Testis (tissue), 3 donors: ENCODE results near the gene INIP. TPM values are rescaled to one million over a fixed set of nuclear protein-coding genes. Genes with fewer than 3 reads are reported as not detected.

Experiments
- DNase-seq: peaks from one replicate; pipeline ENCODE4 v3.0.0-alpha.2; 2019
- H3K27ac ChIP-seq, 2 donors: fragments of 200-600 bp; sonication (generic); one replicate each; pipeline ENCODE4 v1.5.1; 2019
- H3K27me3 ChIP-seq: fragments of 200-600 bp; sonication (generic); one replicate; pipeline ENCODE4 v1.5.1; 2019
- H3K36me3 ChIP-seq: fragments of 200-600 bp; sonication (generic); one replicate; pipeline ENCODE4 v1.5.1; 2017; ENCODE audit warnings: low read depth; ENCODE audit errors: missing control alignments
- H3K4me1 ChIP-seq: fragments of 200-600 bp; sonication (generic); one replicate; pipeline ENCODE4 v1.5.1; 2019
- H3K4me3 ChIP-seq, 2 donors: fragments of 200-600 bp; sonication (generic); one replicate each; pipeline ENCODE4 v1.5.1; 2017 to 2019
- H3K9me3 ChIP-seq: fragments of 200-600 bp; sonication (generic); one replicate; pipeline ENCODE4 v1.5.1; 2017
- POLR2A ChIP-seq: fragments of 450-650 bp; IDR thresholded peaks from one replicate; pipeline ENCODE4 v1.6.1; 2017; ENCODE audit warnings: antibody characterized with exemption, mild to moderate bottlenecking, moderate library complexity
- WGBS, 2 donors: methylation state at CpG; one replicate each; pipeline ENCODE4 v1.1.5; 2018; 5-methylcytosine and 5-hydroxymethylcytosine counted together
- intact Hi-C: fragments of 100-400 bp; cut with DNase I; formaldehyde crosslinking; loops from one replicate; pipeline ENCODE4 v1.15.1; 2023; ENCODE audit warnings: low total_unique reads
- polyA plus RNA-seq: library from polyadenylated mRNA; stranded (reverse); fragments of 350-450 nt; fragmentation: Illumina TruSeq; extraction: RNeasy Lipid Tissue Mini Kit (QIAGEN cat#74804); gene quantifications from one replicate; pipeline ENCODE4 v1.2.3, GENCODE V29; 2014; ENCODE audit warnings: low read depth, low replicate concordance; ENCODE audit not compliant: insufficient read depth
- total RNA-seq, 2 donors: library from RNA; depleted of rRNA; stranded (reverse); fragments of >200 nt; gene quantifications; one replicate each; pipeline ENCODE4 v1.2.3, GENCODE V29; 2016
- TF ChIP-seq, protein P1 (sequence below), 3 experiments: fragments of 450-650 bp in 2 of 3; fragments of 200-600 bp in 1 of 3; sonication (generic) in 1 of 3; IDR thresholded peaks; one replicate each; pipeline ENCODE4 v1.5.1; 2016 to 2019; ENCODE audit warnings: antibody characterized with exemption in 3 of 3, mild to moderate bottlenecking in 2 of 3, moderate library complexity in 1 of 3

INIP gene
- total and polyA plus RNA-seq, 3 donors from 2014 or later: 16.1 to 21.7 (median 18.5) TPM

DNA sequence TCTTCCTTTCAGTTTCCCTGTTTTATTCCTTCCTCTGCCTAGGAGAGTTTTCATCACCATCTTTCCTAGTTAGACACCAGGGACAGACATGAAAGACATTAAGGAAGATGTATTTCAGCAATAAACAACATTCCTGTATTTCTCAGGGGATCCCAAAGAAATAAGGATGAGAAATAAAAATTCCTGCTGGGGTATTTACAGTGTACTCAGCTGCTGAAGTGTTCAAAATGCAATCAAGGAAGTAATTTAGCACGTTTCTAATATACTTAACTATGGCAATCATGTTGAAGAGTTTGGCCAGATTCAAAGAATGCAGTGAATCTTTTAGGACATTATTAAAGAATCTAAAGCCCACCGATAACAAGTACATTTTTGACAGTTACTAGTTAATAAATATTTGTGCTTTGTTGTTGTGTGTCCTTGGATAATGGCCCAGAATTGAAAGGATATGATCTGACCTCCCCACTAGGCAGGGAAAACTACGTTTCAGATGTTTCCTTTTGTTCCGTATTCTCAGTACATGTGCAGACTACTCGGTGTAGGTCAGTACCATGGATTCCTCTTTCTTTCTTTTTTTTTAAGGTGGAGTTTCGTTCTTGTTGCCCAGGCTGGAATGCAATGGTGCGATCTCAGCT is 46.8 kb downstream of the INIP start:
- 43% methylated on average over 7 of the region's 7 CpGs for whole genome bisulfite sequencing, 2 donors
- Histone ChIP-seq H3K4me1 (no peaks in the 10 kb centered on the region), H3K4me3 (no peak overlapping the region), H3K9me3 (no peaks in the 10 kb centered on the region), H3K27me3 (no peaks in the 10 kb centered on the region), H3K27ac (no peak overlapping the region), H3K36me3 (no peaks in the 10 kb centered on the region)
- DNase-seq: no peak
- intact Hi-C loops: no loop called here
- no peak for TF ChIP-seq POLR2A
- TF ChIP-seq, protein P1, sequence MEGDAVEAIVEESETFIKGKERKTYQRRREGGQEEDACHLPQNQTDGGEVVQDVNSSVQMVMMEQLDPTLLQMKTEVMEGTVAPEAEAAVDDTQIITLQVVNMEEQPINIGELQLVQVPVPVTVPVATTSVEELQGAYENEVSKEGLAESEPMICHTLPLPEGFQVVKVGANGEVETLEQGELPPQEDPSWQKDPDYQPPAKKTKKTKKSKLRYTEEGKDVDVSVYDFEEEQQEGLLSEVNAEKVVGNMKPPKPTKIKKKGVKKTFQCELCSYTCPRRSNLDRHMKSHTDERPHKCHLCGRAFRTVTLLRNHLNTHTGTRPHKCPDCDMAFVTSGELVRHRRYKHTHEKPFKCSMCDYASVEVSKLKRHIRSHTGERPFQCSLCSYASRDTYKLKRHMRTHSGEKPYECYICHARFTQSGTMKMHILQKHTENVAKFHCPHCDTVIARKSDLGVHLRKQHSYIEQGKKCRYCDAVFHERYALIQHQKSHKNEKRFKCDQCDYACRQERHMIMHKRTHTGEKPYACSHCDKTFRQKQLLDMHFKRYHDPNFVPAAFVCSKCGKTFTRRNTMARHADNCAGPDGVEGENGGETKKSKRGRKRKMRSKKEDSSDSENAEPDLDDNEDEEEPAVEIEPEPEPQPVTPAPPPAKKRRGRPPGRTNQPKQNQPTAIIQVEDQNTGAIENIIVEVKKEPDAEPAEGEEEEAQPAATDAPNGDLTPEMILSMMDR (IDR thresholded peaks at IDR 0.05): no peak

DNA sequence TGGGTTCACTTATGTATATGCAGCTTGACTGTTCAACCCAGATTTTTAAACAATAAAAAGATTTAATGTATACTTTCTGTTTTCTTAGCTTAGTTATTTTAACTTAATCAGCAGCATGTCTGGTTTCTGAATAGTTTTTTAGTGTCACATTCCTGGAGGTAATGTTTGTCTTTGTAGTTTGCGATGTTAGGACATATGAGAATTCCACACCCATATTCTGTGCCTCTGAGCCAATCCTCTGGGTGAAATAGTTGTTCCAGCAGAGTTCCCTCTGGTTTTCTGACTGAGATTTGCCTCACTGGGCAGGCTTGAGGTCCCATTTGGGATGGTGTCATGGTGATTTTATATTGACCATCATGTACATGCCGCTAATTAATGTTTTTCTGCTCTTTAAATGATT is 48.6 kb downstream of the INIP start:
- H3K4me3 ChIP-seq: no peak overlapping the region
- TF ChIP-seq POLR2A: no peak
- TF ChIP-seq, protein P1 (IDR thresholded peaks at IDR 0.05): no peak
- intact Hi-C loops: no loop called here
- H3K27me3 ChIP-seq: no peaks in the 10 kb centered on the region
- no peaks in the 10 kb centered on the region for H3K4me1 ChIP-seq
- no peaks in the 10 kb centered on the region for H3K9me3 ChIP-seq
- H3K36me3 ChIP-seq: no peaks in the 10 kb centered on the region
- WGBS, 2 donors: 65 to 85% methylated on average over 2 of the region's 2 CpGs
- no peak overlapping the region for H3K27ac ChIP-seq
- no peak for DNase-seq

DNA sequence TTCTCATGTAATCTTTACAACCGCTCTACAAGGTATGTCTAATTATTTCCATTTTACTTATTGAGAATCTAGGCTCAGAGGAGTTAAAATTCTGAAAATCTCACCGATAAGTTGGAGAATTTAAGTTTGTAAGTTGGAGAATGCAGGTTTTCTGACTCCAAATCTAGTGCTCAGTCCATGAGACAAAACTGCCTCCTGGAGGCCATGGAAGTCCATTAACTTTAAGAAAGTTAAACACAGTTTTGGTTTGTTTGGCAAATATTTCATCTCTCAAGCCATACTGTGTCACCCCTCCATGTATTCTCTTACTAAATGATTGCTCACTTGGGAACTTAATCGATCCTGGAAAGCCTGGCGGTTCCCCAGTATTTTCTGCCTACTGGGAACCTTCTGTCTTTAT is 52.6 kb downstream of the INIP start:
- 72 to 85% methylated on average over 4 of the region's 4 CpGs for WGBS, 2 donors

DNA sequence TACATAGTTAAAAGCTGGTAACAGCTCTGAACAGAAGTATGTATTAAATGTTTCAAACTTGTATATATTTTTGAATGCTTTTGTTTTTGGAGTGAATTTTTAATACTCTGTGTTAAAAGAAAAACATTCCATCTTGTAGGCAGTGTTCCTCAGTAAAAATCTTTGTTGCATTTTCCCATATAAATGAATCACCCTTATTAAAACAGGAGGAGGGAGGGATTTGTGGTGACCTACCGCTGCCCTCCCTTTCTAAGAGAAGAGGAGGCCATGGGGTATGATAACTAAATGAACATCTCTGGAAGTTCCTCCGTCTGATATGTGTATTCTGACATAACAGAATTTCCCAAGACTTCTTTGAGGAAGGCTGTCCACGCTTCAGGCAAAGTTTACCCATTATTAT is 53.4 kb downstream of the INIP start:
- TF ChIP-seq, protein P1 (IDR thresholded peaks at IDR 0.05): no peak
- no peak for TF ChIP-seq POLR2A
- intact Hi-C loops: no loop called here
- Histone ChIP-seq H3K27ac (no peak overlapping the region), H3K27me3 (no peaks in the 10 kb centered on the region), H3K9me3 (no peaks in the 10 kb centered on the region), H3K4me3 (no peak overlapping the region), H3K4me1 (no peaks in the 10 kb centered on the region), H3K36me3 (no peaks in the 10 kb centered on the region)
- no peak for DNase-seq
- WGBS, 2 donors: 55 to 76% methylated on average over 3 of the region's 3 CpGs

More for the DNA sequence above, 52.6 kb downstream of the INIP start:
- Histone ChIP-seq H3K4me1 (no peaks in the 10 kb centered on the region), H3K27ac (no peak overlapping the region), H3K36me3 (no peaks in the 10 kb centered on the region), H3K27me3 (no peaks in the 10 kb centered on the region), H3K4me3 (no peak overlapping the region), H3K9me3 (no peaks in the 10 kb centered on the region)
- intact Hi-C loops: no loop called here
- TF ChIP-seq, protein P1 (IDR thresholded peaks at IDR 0.05): no peak
- TF ChIP-seq POLR2A: no peak
- DNase-seq: no peak

DNA sequence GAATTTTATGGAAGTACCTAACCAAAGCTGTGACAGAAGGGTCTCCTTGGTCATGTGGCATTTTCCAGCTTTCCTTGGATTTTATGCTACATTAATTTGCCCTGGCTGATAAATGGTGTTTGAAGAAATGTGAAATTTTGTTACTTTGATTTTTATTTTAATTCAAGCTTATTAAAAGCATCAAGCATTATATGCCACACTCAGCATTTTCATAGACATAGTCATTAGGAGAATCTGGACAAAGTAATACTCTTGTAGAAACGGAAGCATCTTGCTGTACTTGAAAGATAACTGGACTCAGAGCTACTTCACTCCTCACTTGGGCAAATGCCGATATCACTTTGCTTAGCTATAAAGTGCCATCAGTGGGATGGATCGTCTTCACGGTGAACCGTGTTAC is 54.2 kb downstream of the INIP start:
- intact Hi-C loops: no loop called here
- no peak overlapping the region for H3K4me3 ChIP-seq
- H3K9me3 ChIP-seq: no peaks in the 10 kb centered on the region
- no peak overlapping the region for H3K27ac ChIP-seq
- H3K4me1 ChIP-seq: no peaks in the 10 kb centered on the region
- DNase-seq: no peak
- 43 to 62% methylated on average over 5 of the region's 5 CpGs for WGBS, 2 donors
- TF ChIP-seq POLR2A: no peak
- TF ChIP-seq, protein P1 (IDR thresholded peaks at IDR 0.05): no peak
- H3K27me3 ChIP-seq: no peaks in the 10 kb centered on the region
- no peaks in the 10 kb centered on the region for H3K36me3 ChIP-seq
